Breast epithelium (tissue), 4 donors: ENCODE results near the gene ZNF23. TPM values are rescaled to one million over a fixed set of nuclear protein-coding genes. Genes with fewer than 3 reads are reported as not detected.

Experiments used
- DNase-seq, 2 donors: peaks; one replicate each; pipeline ENCODE4 v3.0.0-alpha.2; 2019; ENCODE audit warnings: low spot score in 2 of 2
- H3K27ac ChIP-seq, 2 donors: fragments of 200-600 bp; sonication (generic) in 1 of 2; one replicate each; pipeline ENCODE4 v1.5.1; 2016 to 2019; ENCODE audit warnings: mild to moderate bottlenecking in 1 of 2
- H3K27me3 ChIP-seq, 2 donors: fragments of 200-600 bp; sonication (generic) in 1 of 2; one replicate each; pipeline versions ENCODE4 v1.5.1 to v1.6.0; 2017 to 2019; ENCODE audit warnings: control low read depth in 1 of 2, mild to moderate bottlenecking in 1 of 2
- H3K36me3 ChIP-seq: fragments of 200-600 bp; one replicate; pipeline ENCODE4 v1.5.1; 2019
- H3K4me1 ChIP-seq, 2 donors: fragments of 200-600 bp; sonication (generic); one replicate each; pipeline ENCODE4 v1.5.1; 2016 to 2019; ENCODE audit warnings: control low read depth in 1 of 2
- H3K4me3 ChIP-seq, 3 donors: fragments of 200-600 bp; sonication (generic); 1 replicate in 2 of 3; 2 replicates in 1 of 3; pipeline ENCODE4 v1.5.1; 2016 to 2019; ENCODE audit warnings: mild to moderate bottlenecking in 3 of 3, moderate library complexity in 2 of 3
- H3K9me3 ChIP-seq, 2 donors: fragments of 200-600 bp; sonication (generic) in 1 of 2; one replicate each; pipeline ENCODE4 v1.5.1; 2016 to 2019; ENCODE audit warnings: control low read depth in 1 of 2
- CTCF ChIP-seq, 3 donors: fragments of 450-650 bp; IDR thresholded peaks; one replicate each; pipeline ENCODE4 v1.5.1; 2016 to 2017; ENCODE audit warnings: antibody characterized with exemption in 3 of 3, mild to moderate bottlenecking in 3 of 3, moderate library complexity in 3 of 3
- POLR2A ChIP-seq: fragments of 450-650 bp; IDR thresholded peaks from one replicate; pipeline ENCODE4 v1.6.1; 2016; ENCODE audit warnings: antibody characterized with exemption, mild to moderate bottlenecking, moderate library complexity
- POLR2AphosphoS5 ChIP-seq, 3 donors: sonication (generic); formaldehyde crosslinking; IDR thresholded peaks; one replicate each; pipeline ENCODE4 v1.6.1; 2017; ENCODE audit warnings: antibody characterized with exemption in 3 of 3
- intact Hi-C: fragments of 100-400 bp; cut with DNase I; formaldehyde crosslinking; loops from one replicate; pipeline ENCODE4 v1.15.1; 2023; ENCODE audit warnings: low total_unique reads
- total RNA-seq, 3 donors: library from RNA; depleted of rRNA; stranded (reverse); fragments of >200 nt; gene quantifications; one replicate each; pipeline ENCODE4 v1.1.0, GENCODE V29; 2016

The ZNF23 gene
- total RNA-seq, 3 donors from 2014 or later: 9.8 to 16.8 (median 11.8) TPM

GRCh38 chr16:71404364-71404763 is 57.7 kb downstream of the ZNF23 start:
- intact Hi-C loops: no loop called here
- H3K9me3 ChIP-seq: no peaks in the 10 kb centered on the region
- TF ChIP-seq CTCF (IDR thresholded peaks at IDR 0.05): no peak
- no peak for TF ChIP-seq POLR2A
- no peak for TF ChIP-seq POLR2AphosphoS5 (IDR thresholded peaks at IDR 0.05)
- no peak overlapping the region for H3K27ac ChIP-seq
- H3K36me3 ChIP-seq: no peaks in the 10 kb centered on the region
- H3K4me1 ChIP-seq: no peaks in the 10 kb centered on the region
- H3K27me3 ChIP-seq: no peaks in the 10 kb centered on the region
- DNase-seq: no peak
- H3K4me3 ChIP-seq: no peak overlapping the region

DNA sequence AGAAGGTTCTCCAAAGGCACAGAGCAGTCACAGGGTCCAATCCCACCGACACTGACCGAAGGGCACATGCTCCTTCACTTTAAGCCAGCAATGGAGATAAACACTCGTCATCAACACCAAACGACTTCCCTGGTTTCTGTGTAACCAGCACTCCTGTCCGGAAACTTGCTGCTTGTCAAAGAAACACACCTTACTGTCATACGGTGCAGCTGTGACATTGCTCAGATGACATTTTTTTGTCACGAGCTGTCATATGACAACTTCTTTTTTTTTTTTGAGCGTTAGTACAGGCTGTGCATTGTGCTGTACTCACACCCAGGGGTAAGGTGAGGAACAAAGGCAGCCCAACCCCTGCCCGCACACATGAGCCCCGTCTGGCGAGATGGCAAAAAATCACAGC is 59.4 kb downstream of the ZNF23 start:
- H3K4me3 ChIP-seq: no peak overlapping the region
- H3K4me1 ChIP-seq: no peaks in the 10 kb centered on the region
- H3K36me3 ChIP-seq: no peaks in the 10 kb centered on the region
- H3K9me3 ChIP-seq: no peaks in the 10 kb centered on the region
- H3K27ac ChIP-seq: no peak overlapping the region
- TF ChIP-seq POLR2AphosphoS5 (IDR thresholded peaks at IDR 0.05): no peak
- no peak for TF ChIP-seq POLR2A
- intact Hi-C loops: no loop called here
- H3K27me3 ChIP-seq: no peaks in the 10 kb centered on the region
- no peak for DNase-seq

DNA sequence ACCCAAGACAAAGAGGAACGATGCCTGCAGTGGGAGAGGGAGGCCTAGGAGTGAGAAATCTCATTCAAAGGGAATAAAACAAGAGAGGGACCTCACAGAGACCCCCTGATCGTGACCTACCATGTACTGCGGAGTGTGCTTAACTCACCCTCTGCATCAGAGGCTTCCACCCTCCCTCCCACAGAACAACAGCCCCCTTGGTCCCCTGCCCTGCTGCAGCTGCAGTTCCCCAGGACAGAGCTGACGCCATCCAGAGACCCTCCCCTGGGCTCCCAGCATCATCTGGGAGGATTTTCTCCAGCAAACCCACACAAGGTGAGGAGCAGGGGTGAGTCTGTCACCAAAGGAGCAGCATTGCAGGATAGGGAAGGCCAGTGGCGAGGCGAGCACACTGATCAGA is 60.0 kb downstream of the ZNF23 start:
- TF ChIP-seq POLR2A (no peak), CTCF (IDR thresholded peaks at IDR 0.05) (no peak), POLR2AphosphoS5 (IDR thresholded peaks at IDR 0.05) (no peak)
- Histone ChIP-seq H3K9me3 (no peaks in the 10 kb centered on the region), H3K36me3 (no peaks in the 10 kb centered on the region), H3K27me3 (no peaks in the 10 kb centered on the region), H3K27ac (no peak overlapping the region), H3K4me3 (no peak overlapping the region), H3K4me1 (no peaks in the 10 kb centered on the region)
- intact Hi-C loops: no loop called here
- no peak for DNase-seq

DNA sequence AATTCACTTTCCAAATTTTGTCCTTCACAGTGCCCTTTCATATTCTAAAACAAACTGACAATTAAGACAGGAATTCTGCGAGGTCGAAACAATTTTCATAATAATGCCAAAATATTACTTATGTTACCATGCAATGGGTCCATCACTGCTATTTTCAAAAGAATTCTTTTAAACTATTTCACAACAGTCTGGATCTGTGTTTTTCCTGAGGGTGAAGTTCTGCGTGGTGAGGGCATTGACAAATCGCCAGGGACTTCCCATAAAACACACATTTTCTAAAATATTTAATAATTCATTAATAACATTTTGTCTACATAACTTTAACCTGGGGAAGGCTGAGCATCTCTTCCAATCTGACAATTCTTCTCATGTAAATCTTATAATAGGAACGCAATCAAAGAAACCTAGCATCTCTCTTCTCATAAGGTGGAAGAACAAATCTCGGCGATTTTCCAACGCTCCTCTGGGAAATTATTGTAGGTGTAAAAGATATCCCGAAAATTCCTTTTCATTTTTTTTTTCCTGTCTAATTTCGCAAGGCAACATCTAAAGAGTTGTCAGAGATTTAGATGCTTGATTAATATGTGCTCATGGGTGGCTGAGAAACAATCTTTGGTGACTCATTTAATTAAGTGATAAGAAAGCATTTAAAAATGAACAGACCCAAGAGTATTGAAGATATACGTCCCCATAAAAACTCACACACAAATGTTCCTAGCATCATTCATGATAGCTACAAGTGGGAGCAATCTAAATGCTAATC is 62.1 kb downstream of the ZNF23 start:
- Histone ChIP-seq H3K36me3 (no peaks in the 10 kb centered on the region), H3K27me3 (no peaks in the 10 kb centered on the region), H3K4me1 (no peaks in the 10 kb centered on the region), H3K27ac (no peak overlapping the region), H3K9me3 (no peaks in the 10 kb centered on the region), H3K4me3 (no peak overlapping the region)
- intact Hi-C loops: no loop called here
- TF ChIP-seq POLR2A (no peak), CTCF (IDR thresholded peaks at IDR 0.05) (no peak), POLR2AphosphoS5 (IDR thresholded peaks at IDR 0.05) (no peak)
- no peak for DNase-seq

Other genes starting within 250 kb of the ZNF23 start
- gene HYDIN, start 231.5 kb downstream of the ZNF23 start, total RNA-seq: 1 to 10 TPM in 2 of 3 donors, under 1 TPM in 1; 0.96 to 9.4 (median 4.9) TPM
- 10 to 100 TPM; 18.1 to 39.7 (median 29.5) TPM for gene CMTR2, start 172.8 kb downstream of the ZNF23 start, total RNA-seq
- 100 to 1,000 TPM in 1 of 3 donors, 10 to 100 TPM in 1, 1 to 10 TPM in 1; 7.5 to 169 (median 22.2) TPM for gene CALB2, start 103.5 kb downstream of the ZNF23 start, total RNA-seq
- not detected for gene TLE7, start 20.2 kb downstream of the ZNF23 start, total RNA-seq
- 10 to 100 TPM; 16.7 to 20.2 (median 19.5) TPM for gene ZNF19, start 27.1 kb upstream of the ZNF23 start, total RNA-seq
- 1 to 10 TPM in 1 of 3 donors, under 1 TPM in 2; 0.59 to 1.3 (median 0.66) TPM for gene CHST4, start 64.2 kb upstream of the ZNF23 start, total RNA-seq
- 100 to 1,000 TPM in 2 of 3 donors, 1 to 10 TPM in 1; 5.1 to 566 (median 212) TPM for gene TAT, start 114.8 kb upstream of the ZNF23 start, total RNA-seq
- 10 to 100 TPM in 2 of 3 donors, not detected in 1; 11.8 to 21.5 TPM for gene MARVELD3, start 163.9 kb upstream of the ZNF23 start, total RNA-seq